GM12892 (cell line): ENCODE measurements around the gene TPPP3.
"Not testable (repeated sequence)": the region's sequence is repeated elsewhere in the genome, so short reads cannot be mapped to it uniquely, and the experiment has no call there.

ENCODE experiments used
- DNase-seq: peaks from one replicate; pipeline ENCODE4 v3.0.0; 2011; ENCODE audit not compliant: insufficient read length
- FAIRE-seq: peaks from 2 replicates; lab custom pipeline; 2011; peaks lifted over from hg19 to GRCh38; lab: Jason Lieb, UNC
- POLR2A ChIP-seq: IDR thresholded peaks from 2 replicates; pipeline ENCODE4 v1.6.1; 2011; ENCODE audit warnings: low read depth, low read length, control low read depth
- POLR2AphosphoS5 ChIP-seq: IDR thresholded peaks from 2 replicates; pipeline ENCODE4 v1.6.1; 2011; ENCODE audit warnings: low read depth, low read length, control low read depth
- TAF1 ChIP-seq: IDR thresholded peaks from 2 replicates; pipeline ENCODE4 v1.6.1; 2011; ENCODE audit warnings: low read depth, mild to moderate bottlenecking, control low read depth, low read length, borderline replicate concordance

Gene TPPP3

DNA sequence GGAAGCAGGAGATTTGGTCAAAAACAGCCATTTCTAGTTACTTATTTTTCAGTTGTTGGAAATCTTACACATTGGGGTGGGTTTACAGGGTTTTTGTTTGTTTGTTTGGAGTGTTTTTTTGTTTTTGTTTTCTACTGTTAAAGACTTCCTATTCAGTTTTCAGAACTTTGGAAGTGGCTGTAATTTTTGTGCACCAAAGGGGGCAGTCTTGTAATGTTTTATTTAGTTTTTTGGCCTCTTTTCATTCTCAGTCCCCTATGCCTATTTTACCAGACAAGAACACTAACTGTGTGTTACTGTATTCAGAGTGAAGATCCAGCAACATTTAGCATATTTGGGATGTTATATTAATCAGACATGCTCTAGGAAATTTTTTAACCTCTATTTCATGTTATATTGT is 20.6 kb downstream of the TPPP3 start:
- no peak for DNase-seq
- FAIRE-seq = no peak
- TF ChIP-seq POLR2A = no peak
- no peak for TF ChIP-seq POLR2AphosphoS5
- no peak for TF ChIP-seq TAF1

GRCh38 chr16:67370661-67371060 is 22.6 kb downstream of the TPPP3 start:
- DNase-seq (no peak), FAIRE-seq (peak; percentile 64)
- no peak for TF ChIP-seq POLR2A
- TF ChIP-seq POLR2AphosphoS5 = no peak
- TF ChIP-seq TAF1 = no peak

GRCh38 chr16:67364600-67365235 is 28.6 kb downstream of the TPPP3 start:
- FAIRE-seq = no peak
- TF ChIP-seq POLR2AphosphoS5 = no peak
- no peak for TF ChIP-seq TAF1
- no peak for TF ChIP-seq POLR2A
- DNase-seq = no peak

GRCh38 chr16:67361038-67361437 is 32.3 kb downstream of the TPPP3 start:
- no peak for FAIRE-seq
- no peak for TF ChIP-seq POLR2A
- no peak for TF ChIP-seq TAF1
- TF ChIP-seq POLR2AphosphoS5 = no peak
- no peak for DNase-seq

DNA sequence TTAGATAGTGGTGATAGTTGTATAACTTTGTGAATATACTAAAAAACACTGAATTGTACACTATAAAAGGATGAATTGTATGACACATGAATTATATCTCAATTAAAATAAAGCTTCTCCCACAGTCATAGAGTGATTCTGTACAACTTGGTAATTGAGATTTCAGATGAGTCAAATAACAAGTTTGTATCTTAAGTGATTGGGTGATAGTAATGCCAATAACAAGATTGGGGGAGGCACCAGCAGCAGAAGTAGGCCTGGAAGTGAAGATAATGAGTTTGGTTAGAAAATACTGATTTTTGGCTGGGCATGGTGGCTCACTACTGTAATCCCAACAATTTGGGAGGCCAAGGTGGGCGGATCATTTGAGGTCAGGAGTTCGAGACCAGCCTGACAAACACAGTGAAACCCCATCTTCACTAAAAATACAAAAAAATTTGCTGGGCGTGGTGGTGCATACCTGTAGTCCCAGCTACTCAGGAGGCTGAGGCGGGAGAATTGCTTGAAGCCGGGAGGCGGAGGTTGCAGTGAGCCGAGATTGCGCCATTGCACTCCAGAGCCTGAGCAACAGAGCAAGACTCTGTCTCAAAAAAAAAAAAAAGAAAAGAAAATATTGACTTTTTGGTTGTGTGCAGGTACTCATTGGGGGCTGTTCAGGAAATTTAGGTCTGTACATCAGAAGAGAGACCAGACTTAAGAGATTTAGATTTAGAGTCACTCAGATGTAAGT is 33.6 kb downstream of the TPPP3 start:
- FAIRE-seq, DNase-seq: not testable (repeated sequence)

- FAIRE-seq = no peak
- no peak for DNase-seq
Measured at GRCh38 chr16:67357561-67357960, 35.7 kb downstream of the TPPP3 start.

GRCh38 chr16:67356396-67356795 is 36.9 kb downstream of the TPPP3 start:
- no peak for TF ChIP-seq POLR2A
- TF ChIP-seq POLR2AphosphoS5 = no peak
- TF ChIP-seq TAF1 = no peak
- FAIRE-seq (no peak), DNase-seq (no peak)

More at GRCh38 chr16:67357561-67357960, 35.7 kb downstream of the TPPP3 start:
- no peak for TF ChIP-seq POLR2A
- no peak for TF ChIP-seq POLR2AphosphoS5
- no peak for TF ChIP-seq TAF1

GRCh38 chr16:67352463-67352862 is 40.8 kb downstream of the TPPP3 start:
- FAIRE-seq = not testable (repeated sequence)

DNA sequence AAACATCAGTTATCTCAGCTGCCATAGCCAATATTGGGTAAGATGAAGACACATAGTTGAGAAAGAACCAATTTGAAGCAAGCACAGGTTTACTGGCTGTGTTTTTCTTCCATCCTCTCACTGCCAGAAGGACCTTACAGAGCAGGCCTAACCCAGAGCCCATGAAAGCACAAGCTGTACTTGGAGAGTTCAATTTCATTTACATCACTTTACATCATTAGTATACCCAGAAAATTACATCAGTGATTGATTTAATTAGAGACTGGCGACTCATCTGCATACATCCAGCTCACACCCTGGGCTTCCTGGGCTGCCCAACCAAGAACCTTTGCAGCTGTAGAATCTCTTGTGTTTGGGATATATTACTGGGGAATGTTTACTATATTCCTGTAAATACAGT is 43.0 kb downstream of the TPPP3 start:
- FAIRE-seq (no peak), DNase-seq (no peak)
- no peak for TF ChIP-seq POLR2AphosphoS5
- no peak for TF ChIP-seq POLR2A
- no peak for TF ChIP-seq TAF1

More at GRCh38 chr16:67352463-67352862, 40.8 kb downstream of the TPPP3 start:
- not testable (repeated sequence) for DNase-seq

GRCh38 chr16:67349172-67349571 is 44.1 kb downstream of the TPPP3 start:
- DNase-seq (no peak), FAIRE-seq (no peak)
- TF ChIP-seq POLR2A = no peak
- no peak for TF ChIP-seq TAF1
- no peak for TF ChIP-seq POLR2AphosphoS5

DNA sequence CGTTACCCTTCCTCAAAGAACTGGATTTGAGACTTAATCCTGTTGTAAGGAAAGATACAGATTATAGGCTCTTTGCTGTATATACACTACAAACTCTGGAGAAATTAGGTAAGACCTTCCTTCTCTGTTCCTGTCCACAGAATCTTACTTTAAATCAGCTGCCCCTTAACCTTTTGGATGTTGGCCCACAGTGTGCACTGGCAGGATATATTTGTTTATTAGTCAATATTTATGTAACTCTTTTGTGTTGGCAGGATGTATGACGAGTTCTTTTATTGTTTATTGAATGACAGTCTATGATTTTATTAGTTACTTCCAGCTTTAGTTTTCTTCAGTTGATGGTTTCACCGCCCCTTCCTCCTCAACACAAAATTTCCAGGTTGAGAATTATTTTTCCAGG is 47.0 kb downstream of the TPPP3 start:
- TF ChIP-seq POLR2A (no peak), POLR2AphosphoS5 (no peak), TAF1 (no peak)
- DNase-seq (no peak), FAIRE-seq (no peak)

- DNase-seq (no peak), FAIRE-seq (no peak)
- no peak for TF ChIP-seq POLR2AphosphoS5
- no peak for TF ChIP-seq TAF1
- TF ChIP-seq POLR2A = no peak
Measured at GRCh38 chr16:67345401-67345800, 47.9 kb downstream of the TPPP3 start.

GRCh38 chr16:67342616-67343015 is 50.7 kb downstream of the TPPP3 start:
- no peak for DNase-seq
- no peak for FAIRE-seq
- TF ChIP-seq POLR2AphosphoS5 = no peak
- TF ChIP-seq TAF1 = no peak
- TF ChIP-seq POLR2A = no peak
